ENCODE data around the gene DNAI4.
"Not testable (repeated sequence)": the region's sequence is repeated elsewhere in the genome, so short reads cannot be mapped to it uniquely, and the experiment has no call there.

The DNAI4 gene

DNA sequence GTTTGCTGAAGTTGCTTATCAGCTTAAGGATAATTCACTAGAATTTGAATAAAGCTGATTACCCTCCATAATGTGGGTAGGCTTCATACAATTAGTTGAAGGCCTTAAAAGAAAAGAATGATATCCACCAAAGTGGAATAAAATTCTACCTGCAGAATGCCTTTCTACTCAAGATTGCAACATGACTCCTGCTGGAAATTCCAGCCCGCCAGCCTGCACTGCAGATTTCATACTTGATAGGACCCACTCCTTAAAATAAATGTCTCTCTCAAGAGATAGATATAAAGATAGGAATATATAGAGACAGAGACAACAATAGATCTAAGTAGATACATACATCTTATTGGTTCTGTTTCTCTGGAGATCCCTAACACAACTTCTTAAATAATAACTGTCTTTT lies 99.9 kb downstream of the DNAI4 start:
- no peak overlapping the region for H3K4me3 ChIP-seq (replicated peaks; ENCODE audit: insufficient read depth, low read length)
- TF ChIP-seq GABPA (IDR thresholded peaks at IDR 0.05; ENCODE audit: low read depth) = no peak
- TF ChIP-seq, protein P1, sequence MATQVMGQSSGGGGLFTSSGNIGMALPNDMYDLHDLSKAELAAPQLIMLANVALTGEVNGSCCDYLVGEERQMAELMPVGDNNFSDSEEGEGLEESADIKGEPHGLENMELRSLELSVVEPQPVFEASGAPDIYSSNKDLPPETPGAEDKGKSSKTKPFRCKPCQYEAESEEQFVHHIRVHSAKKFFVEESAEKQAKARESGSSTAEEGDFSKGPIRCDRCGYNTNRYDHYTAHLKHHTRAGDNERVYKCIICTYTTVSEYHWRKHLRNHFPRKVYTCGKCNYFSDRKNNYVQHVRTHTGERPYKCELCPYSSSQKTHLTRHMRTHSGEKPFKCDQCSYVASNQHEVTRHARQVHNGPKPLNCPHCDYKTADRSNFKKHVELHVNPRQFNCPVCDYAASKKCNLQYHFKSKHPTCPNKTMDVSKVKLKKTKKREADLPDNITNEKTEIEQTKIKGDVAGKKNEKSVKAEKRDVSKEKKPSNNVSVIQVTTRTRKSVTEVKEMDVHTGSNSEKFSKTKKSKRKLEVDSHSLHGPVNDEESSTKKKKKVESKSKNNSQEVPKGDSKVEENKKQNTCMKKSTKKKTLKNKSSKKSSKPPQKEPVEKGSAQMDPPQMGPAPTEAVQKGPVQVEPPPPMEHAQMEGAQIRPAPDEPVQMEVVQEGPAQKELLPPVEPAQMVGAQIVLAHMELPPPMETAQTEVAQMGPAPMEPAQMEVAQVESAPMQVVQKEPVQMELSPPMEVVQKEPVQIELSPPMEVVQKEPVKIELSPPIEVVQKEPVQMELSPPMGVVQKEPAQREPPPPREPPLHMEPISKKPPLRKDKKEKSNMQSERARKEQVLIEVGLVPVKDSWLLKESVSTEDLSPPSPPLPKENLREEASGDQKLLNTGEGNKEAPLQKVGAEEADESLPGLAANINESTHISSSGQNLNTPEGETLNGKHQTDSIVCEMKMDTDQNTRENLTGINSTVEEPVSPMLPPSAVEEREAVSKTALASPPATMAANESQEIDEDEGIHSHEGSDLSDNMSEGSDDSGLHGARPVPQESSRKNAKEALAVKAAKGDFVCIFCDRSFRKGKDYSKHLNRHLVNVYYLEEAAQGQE (IDR thresholded peaks at IDR 0.05; ENCODE audit: insufficient replicate concordance, low read depth) = no peak
- TF ChIP-seq SPI1 (IDR thresholded peaks at IDR 0.05; ENCODE audit: borderline replicate concordance, low read depth) = no peak
- TF ChIP-seq POLR2AphosphoS5 (IDR thresholded peaks at IDR 0.05; ENCODE audit: low read depth) = no peak
- no peak for TF ChIP-seq CTCF (IDR thresholded peaks at IDR 0.05; ENCODE audit: insufficient read depth, low read length)
- no peak for DNase-seq (ENCODE audit: low read depth in 1 of 2, low spot score in 1 of 2)
- H3K27ac ChIP-seq (replicated peaks) = no peak overlapping the region
- H3K27me3 ChIP-seq (ENCODE audit: insufficient read depth, poor library complexity, severe bottlenecking) = no peaks in the 10 kb centered on the region

GRCh38 chr1:66809736-66810326 lies 114.8 kb downstream of the DNAI4 start:
- no peak overlapping the region for H3K27ac ChIP-seq (replicated peaks)
- H3K4me3 ChIP-seq (replicated peaks; ENCODE audit: insufficient read depth, low read length) = no peak overlapping the region
- no peaks in the 10 kb centered on the region for H3K27me3 ChIP-seq (ENCODE audit: insufficient read depth, poor library complexity, severe bottlenecking)
- DNase-seq (ENCODE audit: low read depth in 1 of 2, low spot score in 1 of 2) = no peak
- TF ChIP-seq SPI1 (IDR thresholded peaks at IDR 0.05; ENCODE audit: borderline replicate concordance, low read depth) = no peak
- no peak for TF ChIP-seq GABPA (IDR thresholded peaks at IDR 0.05; ENCODE audit: low read depth)
- TF ChIP-seq CTCF (IDR thresholded peaks at IDR 0.05; ENCODE audit: insufficient read depth, low read length) = no peak
- TF ChIP-seq, protein P1 (IDR thresholded peaks at IDR 0.05; ENCODE audit: insufficient replicate concordance, low read depth) = no peak
- no peak for TF ChIP-seq POLR2AphosphoS5 (IDR thresholded peaks at IDR 0.05; ENCODE audit: low read depth)

DNA sequence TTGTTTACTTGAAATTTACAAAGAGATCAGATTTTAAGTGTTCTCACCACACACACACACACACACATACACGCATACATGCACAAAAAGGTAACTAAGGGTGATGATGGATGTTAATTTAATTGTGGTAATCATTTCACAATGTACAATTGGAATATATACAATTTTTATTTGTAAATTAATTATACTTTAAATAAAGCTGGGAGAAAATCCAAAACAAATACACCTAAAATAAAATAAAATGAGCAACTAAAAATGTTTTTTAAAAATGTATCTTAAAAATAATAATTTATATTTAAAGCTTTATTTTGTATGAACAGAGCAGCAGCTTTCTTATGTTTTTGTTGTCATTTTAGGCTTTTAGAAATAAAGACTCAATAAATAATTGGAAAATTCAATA lies 115.4 kb downstream of the DNAI4 start:
- no peak for DNase-seq (ENCODE audit: low read depth in 1 of 2, low spot score in 1 of 2)
- no peak overlapping the region for H3K4me3 ChIP-seq (replicated peaks; ENCODE audit: insufficient read depth, low read length)
- no peak overlapping the region for H3K27ac ChIP-seq (replicated peaks)
- no peaks in the 10 kb centered on the region for H3K27me3 ChIP-seq (ENCODE audit: insufficient read depth, poor library complexity, severe bottlenecking)
- TF ChIP-seq SPI1 (IDR thresholded peaks at IDR 0.05; ENCODE audit: borderline replicate concordance, low read depth) (no peak), GABPA (IDR thresholded peaks at IDR 0.05; ENCODE audit: low read depth) (no peak)

DNA sequence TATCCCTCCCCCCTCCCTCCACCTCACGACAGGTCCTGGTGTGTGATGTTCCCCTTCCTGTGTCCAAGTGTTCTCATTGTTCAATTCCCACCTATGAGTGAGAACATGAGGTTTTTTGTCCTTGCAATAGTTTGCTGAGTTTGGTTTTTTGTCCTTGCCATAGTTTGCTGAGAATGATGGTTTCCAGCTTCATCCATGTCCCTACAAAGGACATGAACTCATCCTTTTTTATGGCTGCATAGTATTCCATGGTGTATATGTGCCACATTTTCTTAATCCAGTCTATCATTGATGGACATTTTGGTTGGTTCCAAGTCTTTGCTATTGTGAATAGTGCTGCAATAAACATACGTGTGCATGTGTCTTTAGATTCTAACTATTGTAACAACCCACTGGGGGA lies 128.8 kb downstream of the DNAI4 start:
- H3K27ac ChIP-seq (replicated peaks); DNase-seq (ENCODE audit: low read depth in 1 of 2, low spot score in 1 of 2); H3K4me3 ChIP-seq (replicated peaks; ENCODE audit: insufficient read depth, low read length); H3K27me3 ChIP-seq (ENCODE audit: insufficient read depth, poor library complexity, severe bottlenecking): not testable (repeated sequence)
